ENCODE results near the gene ANAPC10. TPM values are rescaled to one million over a fixed set of nuclear protein-coding genes. Genes with fewer than 3 reads are reported as not detected.

ANAPC10 gene
- total RNA-seq, 2 donors from 2014 or later = 28.3 to 42.5 TPM

DNA sequence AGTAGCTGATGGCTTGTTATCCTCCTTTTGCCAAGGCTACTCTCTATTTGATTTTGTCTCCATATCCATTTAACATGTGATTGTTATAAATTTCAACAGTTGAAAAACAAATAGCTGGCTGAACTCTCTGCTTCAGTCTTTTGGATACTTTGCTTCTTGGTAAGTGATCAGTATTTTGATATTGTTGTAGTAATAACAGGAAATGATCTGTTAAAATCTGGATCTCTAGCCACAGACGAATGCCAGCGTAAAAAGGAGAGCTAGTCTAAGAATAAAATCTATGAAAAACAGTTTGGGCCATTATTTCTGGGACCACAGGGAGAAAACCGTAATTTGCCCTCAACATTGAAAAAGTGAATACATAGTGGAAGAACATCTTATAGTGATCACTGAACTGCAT is 113.8 kb downstream of the ANAPC10 start:
- H3K36me3 Mint-ChIP-seq = peaks cover 0 to 17% of the 10 kb centered on the region in 2 donors
- H3K9me3 Mint-ChIP-seq = peaks cover 6 to 15% of the 10 kb centered on the region in 2 donors
- H3K27ac Mint-ChIP-seq = no peak overlapping the region
- ATAC-seq (no peak), DNase-seq (ENCODE audit: low spot score in 2 of 2) (no peak)

DNA sequence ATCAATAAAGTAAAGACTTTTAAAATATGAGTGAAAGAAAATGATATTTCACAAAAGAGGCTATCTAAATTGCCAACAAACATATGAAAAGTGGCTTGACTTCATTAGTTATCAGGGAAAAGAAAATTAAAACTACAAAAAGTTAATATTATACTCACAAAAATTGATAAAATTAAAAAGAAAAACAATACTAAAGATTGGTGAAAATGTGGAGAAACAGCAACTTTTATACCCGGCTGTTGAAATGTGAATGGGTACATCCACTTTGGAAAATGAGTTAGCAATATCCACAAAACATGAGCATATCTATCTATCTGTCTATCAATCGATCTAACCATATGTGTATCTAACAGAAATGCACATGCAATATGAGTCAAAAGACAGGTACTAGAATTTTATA is 122.3 kb downstream of the ANAPC10 start:
- Mint-ChIP-seq H3K36me3 (peaks cover 0 to 11% of the 10 kb centered on the region in 2 donors), H3K27ac (no peak overlapping the region), H3K9me3 (peaks cover 3 to 8% of the 10 kb centered on the region in 2 donors)
- ATAC-seq (no peak), DNase-seq (ENCODE audit: low spot score in 2 of 2) (no peak)

DNA sequence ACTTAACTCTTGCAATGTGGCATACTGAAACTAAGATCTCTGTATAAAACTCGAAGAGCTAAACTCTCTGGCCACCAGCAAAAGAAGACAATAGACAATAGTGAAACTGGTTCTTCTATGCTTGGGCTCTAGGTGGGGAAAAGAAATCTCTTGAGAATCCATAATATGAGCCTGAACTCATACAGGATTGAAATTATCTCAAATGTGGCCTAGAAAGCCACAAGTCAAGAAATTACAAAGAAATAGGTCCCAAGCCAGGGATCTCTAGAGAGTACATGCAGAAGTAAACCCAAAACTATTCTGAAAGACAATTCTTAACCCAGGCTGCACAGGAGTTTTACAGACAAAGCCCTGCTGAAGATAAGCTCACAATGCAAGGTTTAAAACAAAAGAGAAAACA is 127.4 kb downstream of the ANAPC10 start:
- DNase-seq (ENCODE audit: low spot score in 2 of 2) = no peak
- Mint-ChIP-seq H3K36me3 (no peaks in the 10 kb centered on the region), H3K9me3 (peaks cover 0 to 3% of the 10 kb centered on the region in 2 donors), H3K27ac (no peak overlapping the region)
- no peak for ATAC-seq

DNA sequence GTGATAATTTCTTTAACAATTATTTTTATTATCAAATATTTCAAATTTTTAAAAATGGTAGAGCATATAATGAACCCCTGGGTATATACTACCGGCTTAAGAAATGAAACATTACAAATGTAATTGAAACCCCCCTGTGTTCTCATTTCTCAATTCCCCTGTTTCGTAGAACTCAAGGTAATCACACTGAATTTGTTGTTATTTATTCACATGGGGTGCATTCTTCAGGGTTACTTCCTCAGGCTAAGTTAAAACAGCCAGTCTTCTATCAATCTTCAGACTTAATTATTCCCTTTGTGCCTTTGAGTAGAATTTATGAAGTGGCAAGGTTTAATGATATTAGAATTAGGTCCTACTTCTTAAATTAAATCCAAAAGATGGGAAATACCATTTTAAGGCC is 128.2 kb downstream of the ANAPC10 start:
- Mint-ChIP-seq H3K9me3 (peaks cover 0 to 1% of the 10 kb centered on the region in 2 donors), H3K27ac (no peak overlapping the region), H3K36me3 (no peaks in the 10 kb centered on the region)
- DNase-seq (ENCODE audit: low spot score in 2 of 2) (no peak), ATAC-seq (no peak)

DNA sequence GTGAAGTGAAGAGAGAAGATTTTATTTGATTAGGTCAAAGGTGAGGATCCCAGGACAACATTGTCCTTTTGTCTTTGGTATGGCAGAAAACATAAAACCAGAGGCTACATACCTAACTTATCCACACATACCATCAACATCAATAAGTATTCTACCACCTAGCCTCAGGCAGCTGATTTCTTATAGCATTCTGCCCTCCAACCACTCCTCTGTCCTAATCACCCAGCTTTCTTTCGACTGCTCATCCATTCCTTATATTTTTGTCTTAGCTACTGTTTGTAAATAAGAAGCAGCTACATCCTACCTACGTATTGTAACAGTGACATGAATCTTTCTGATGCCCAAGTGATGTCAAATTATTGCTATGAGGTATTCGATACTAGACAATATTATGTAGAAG is 129.4 kb downstream of the ANAPC10 start:
- Mint-ChIP-seq H3K36me3 (no peaks in the 10 kb centered on the region), H3K27ac (no peak overlapping the region), H3K9me3 (no peaks in the 10 kb centered on the region)
- ATAC-seq (no peak), DNase-seq (ENCODE audit: low spot score in 2 of 2) (no peak)

DNA sequence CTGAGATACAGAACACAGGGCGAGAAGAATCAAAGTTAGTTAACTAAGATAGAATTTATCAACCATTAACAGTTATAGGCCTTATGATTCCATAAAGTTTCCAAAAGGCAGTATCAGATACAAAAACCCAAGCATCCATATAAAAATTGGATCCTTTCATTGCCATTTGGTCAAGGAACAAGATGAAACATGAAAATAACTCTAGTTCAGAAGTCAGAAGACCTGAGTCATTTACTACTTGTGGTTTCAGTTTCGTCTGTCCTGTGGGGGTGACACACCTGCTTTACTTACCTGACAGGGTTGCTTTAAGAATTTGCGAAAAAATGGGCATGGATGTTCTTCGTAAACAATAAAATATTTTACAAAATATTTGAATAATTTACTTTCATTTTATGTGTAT is 130.8 kb downstream of the ANAPC10 start:
- Mint-ChIP-seq H3K36me3 (peaks cover 0 to 3% of the 10 kb centered on the region in 2 donors), H3K27ac (no peak overlapping the region), H3K9me3 (no peaks in the 10 kb centered on the region)
- ATAC-seq = no peak
- DNase-seq (ENCODE audit: low spot score in 2 of 2) = no peak

DNA sequence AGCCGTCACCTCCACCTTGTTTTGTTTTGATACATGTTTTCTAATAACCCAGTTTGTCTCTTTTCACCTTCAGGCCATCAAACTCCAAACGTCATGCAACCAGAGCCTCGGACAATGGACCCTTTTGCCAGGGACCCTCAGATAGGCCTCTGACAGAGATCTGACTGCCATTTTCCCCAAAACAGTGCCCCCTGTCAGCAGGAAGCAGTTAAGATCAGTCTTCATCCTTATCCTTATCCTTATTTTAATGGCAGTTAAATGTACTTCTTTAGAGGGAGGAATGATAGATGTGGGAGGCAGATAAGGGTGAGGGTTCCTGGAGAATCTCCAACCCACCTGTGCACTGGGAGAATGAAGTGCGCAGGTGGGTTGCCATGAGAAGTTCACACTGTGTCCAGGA is 135.7 kb downstream of the ANAPC10 start:
- H3K9me3 Mint-ChIP-seq = peaks cover 14 to 20% of the 10 kb centered on the region in 2 donors
- peaks cover 14 to 31% of the 10 kb centered on the region in 2 donors for H3K36me3 Mint-ChIP-seq
- no peak for DNase-seq (ENCODE audit: low spot score in 2 of 2)
- no peak for ATAC-seq
- H3K27ac Mint-ChIP-seq = no peak overlapping the region

DNA sequence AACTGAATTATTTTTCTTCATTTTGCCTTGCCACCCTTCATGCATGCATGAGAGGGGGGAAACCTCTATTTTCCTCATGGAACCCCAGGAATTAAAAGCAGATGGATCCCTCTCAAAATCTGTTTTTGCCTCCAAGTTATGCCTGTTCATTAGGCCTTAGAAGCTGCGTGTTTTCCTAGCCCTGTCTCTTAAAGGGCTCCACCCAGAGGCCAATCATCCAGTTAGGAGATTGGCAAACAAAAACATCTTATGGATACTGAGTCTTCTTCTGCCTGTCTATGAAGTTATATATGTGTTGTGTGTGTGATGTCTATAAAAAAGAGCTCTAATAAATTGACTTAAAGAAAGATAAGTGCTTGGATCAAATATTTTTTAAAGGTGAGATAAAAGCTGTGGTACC is 142.9 kb downstream of the ANAPC10 start:
- no peak overlapping the region for H3K27ac Mint-ChIP-seq
- H3K9me3 Mint-ChIP-seq = peaks cover 41 to 46% of the 10 kb centered on the region in 2 donors
- DNase-seq (ENCODE audit: low spot score in 2 of 2) = no peak
- no peak for ATAC-seq
- peaks cover 20 to 41% of the 10 kb centered on the region in 2 donors for H3K36me3 Mint-ChIP-seq

DNA sequence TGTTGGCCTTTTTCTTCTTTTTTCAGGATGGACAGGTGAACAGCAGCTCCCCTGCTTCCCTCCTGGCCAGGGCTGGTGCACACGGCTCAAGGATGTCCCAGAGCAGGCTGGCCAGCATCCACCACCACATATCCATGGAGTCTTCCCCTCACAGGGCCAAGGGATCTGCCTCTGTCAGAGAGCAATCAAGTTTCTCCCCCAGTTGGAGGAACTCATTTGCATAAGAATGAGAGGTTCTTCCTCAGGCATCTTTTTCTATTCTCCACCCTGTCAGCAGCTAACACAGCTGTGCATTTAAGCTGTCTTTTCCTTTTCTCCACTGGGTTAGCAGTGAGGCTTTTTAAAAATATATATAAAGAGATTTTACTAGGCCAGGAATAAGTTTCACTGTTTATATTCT is 143.8 kb downstream of the ANAPC10 start:
- H3K27ac Mint-ChIP-seq = no peak overlapping the region
- DNase-seq (ENCODE audit: low spot score in 2 of 2) (no peak), ATAC-seq (no peak)
- H3K9me3 Mint-ChIP-seq = peaks cover 32 to 37% of the 10 kb centered on the region in 2 donors
- peaks cover 12 to 33% of the 10 kb centered on the region in 2 donors for H3K36me3 Mint-ChIP-seq

DNA sequence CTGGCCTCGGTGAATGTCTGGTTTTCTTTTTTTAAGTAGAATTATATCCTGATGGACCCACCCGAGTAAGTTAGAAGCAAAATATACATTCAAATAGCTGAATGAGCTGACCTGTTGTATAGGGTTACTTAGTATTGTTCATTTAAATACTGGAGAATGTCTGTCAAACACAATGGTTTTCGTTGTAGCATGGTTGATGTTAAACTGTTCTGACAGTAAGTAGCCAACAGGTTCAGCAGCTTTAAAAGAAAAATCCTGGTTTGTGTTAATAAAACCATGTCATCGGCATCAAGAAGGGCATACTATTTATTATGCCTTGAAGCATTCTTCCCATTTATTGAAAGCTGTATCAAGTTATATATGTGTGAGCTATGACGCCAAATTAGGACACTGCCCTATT is 149.6 kb downstream of the ANAPC10 start:
- no peak for ATAC-seq
- Mint-ChIP-seq H3K9me3 (peaks cover 16 to 17% of the 10 kb centered on the region in 2 donors), H3K36me3 (peaks cover 10 to 13% of the 10 kb centered on the region in 2 donors), H3K27ac (no peak overlapping the region)
- DNase-seq (ENCODE audit: low spot score in 2 of 2) = no peak

DNA sequence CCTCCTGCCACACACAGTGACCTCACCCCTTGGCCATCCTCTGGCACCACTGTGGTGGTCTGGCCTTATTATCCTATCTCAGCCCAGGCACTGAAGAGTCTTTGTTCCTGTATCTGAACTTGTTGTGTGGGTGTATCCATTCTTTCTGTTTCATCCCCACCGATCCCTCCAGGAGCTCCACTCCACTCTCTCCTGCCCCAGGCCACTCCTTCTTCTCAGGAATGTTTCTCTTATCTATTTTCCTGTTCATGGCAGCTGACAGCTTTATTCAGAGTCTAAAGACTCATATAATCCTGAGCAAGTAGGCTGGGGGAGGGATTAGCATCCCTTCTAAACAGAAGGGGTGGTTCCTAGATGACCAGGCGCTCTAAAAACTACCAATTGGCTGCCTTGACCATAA is 150.0 kb downstream of the ANAPC10 start:
- Mint-ChIP-seq H3K36me3 (peaks cover 9 to 11% of the 10 kb centered on the region in 2 donors), H3K9me3 (peaks cover 15% of the 10 kb centered on the region in 2 donors), H3K27ac (no peak overlapping the region)
- ATAC-seq = no peak
- no peak for DNase-seq (ENCODE audit: low spot score in 2 of 2)

Other genes with a start within 250 kb of the ANAPC10 start
- gene ABCE1, start 115 bp upstream of the ANAPC10 start, total RNA-seq = 100 to 1,000 TPM; 131 to 162 TPM
- gene OTUD4, start 82.4 kb upstream of the ANAPC10 start, total RNA-seq = 10 to 100 TPM; 39.6 to 47.9 TPM

All from activated naive CD4-positive, alpha-beta T cell treated with anti-CD3 and anti-CD28 coated beads, Interleukin-2, amount 50 U/mL, for 72 hours (primary cell).